Neural cell (in vitro differentiated cells): ENCODE measurements around the gene RERE. TPM values are rescaled to one million over a fixed set of nuclear protein-coding genes. Genes with fewer than 3 reads are reported as not detected.

Experiments used
- H2AFZ ChIP-seq: fragments of 200-600, 300-800 bp; sonication (generic), shearing (Covaris generic); 2 replicates; pipeline ENCODE4 v1.6.0; 2014; ENCODE audit warnings: low read depth, mild to moderate bottlenecking, antibody characterized with exemption, low read length, moderate library complexity
- H3F3A ChIP-seq: fragments of 200-600 bp; shearing (Covaris generic); 2 replicates; pipeline ENCODE4 v1.6.1; 2016; ENCODE audit warnings: mild to moderate bottlenecking, moderate library complexity, mixed read lengths, antibody characterized with exemption, low read length; ENCODE audit not compliant: insufficient read depth, poor library complexity, severe bottlenecking
- H3K27ac ChIP-seq: fragments of 200-600, 300-800 bp; sonication (generic), shearing (Covaris generic); 2 replicates; pipeline ENCODE4 v1.5.1; 2014; ENCODE audit warnings: mild to moderate bottlenecking, low read length, moderate library complexity
- H3K27me3 ChIP-seq: fragments of 300-800, 200-600 bp; sonication (generic), shearing (Covaris generic); 2 replicates; pipeline ENCODE4 v1.6.0; 2014; ENCODE audit warnings: mild to moderate bottlenecking, low read depth, low read length, moderate library complexity; ENCODE audit not compliant: insufficient read depth
- H3K36me3 ChIP-seq: fragments of 300-800, 200-600 bp; sonication (generic), shearing (Covaris generic); 2 replicates; pipeline ENCODE4 v1.5.1; 2014; ENCODE audit warnings: mild to moderate bottlenecking, antibody characterized with exemption, low read length, moderate library complexity; ENCODE audit not compliant: insufficient read depth
- H3K4me2 ChIP-seq: fragments of 300-800, 200-600 bp; sonication (generic), shearing (Covaris generic); 2 replicates; pipeline ENCODE4 v1.6.0; 2014; ENCODE audit warnings: mild to moderate bottlenecking, low read length
- H3K4me3 ChIP-seq: fragments of 300-800, 200-600 bp; sonication (generic), shearing (Covaris generic); 2 replicates; pipeline ENCODE4 v1.5.1; 2014; ENCODE audit warnings: mild to moderate bottlenecking, low read length, moderate library complexity
- H3K79me2 ChIP-seq: fragments of 200-600 bp; shearing (Covaris generic); replicated peaks from 2 replicates; pipeline ENCODE4 v1.6.0; 2014; ENCODE audit warnings: mild to moderate bottlenecking, low read length, moderate library complexity; ENCODE audit not compliant: insufficient read depth
- H3K9ac ChIP-seq: fragments of 300-800, 200-600 bp; sonication (generic), shearing (Covaris generic); 2 replicates; pipeline ENCODE4 v1.6.1; 2016; ENCODE audit warnings: mild to moderate bottlenecking, low read length, mixed read lengths
- H3K9me2 ChIP-seq: fragments of 200-600 bp; shearing (Covaris generic); 2 replicates; pipeline ENCODE4 v1.6.1; 2016; ENCODE audit warnings: mild to moderate bottlenecking, low read length, mixed read lengths; ENCODE audit not compliant: insufficient read depth
- H3K9me3 ChIP-seq: fragments of 200-600, 300-800 bp; sonication (generic), shearing (Covaris generic); 2 replicates; pipeline ENCODE4 v1.6.1; 2016; ENCODE audit warnings: mild to moderate bottlenecking, mixed run types, low read length, moderate library complexity, mixed read lengths
- H4K20me1 ChIP-seq: fragments of 200-600 bp; shearing (Covaris generic); 2 replicates; pipeline ENCODE4 v1.6.1; 2016; ENCODE audit warnings: mild to moderate bottlenecking, mixed run types; ENCODE audit not compliant: insufficient read depth
- CTCF ChIP-seq: fragments of 450-650 bp; IDR thresholded peaks from 2 replicates; pipeline ENCODE4 v1.5.1; 2014; ENCODE audit warnings: antibody characterized with exemption, mild to moderate bottlenecking, moderate library complexity; ENCODE audit not compliant: poor library complexity, severe bottlenecking
- EP300 ChIP-seq: fragments of 450-650 bp; conservative IDR thresholded peaks from 2 replicates; pipeline ENCODE4 v1.6.1; 2014; ENCODE audit warnings: antibody characterized with exemption, mild to moderate bottlenecking, moderate library complexity; ENCODE audit not compliant: poor library complexity, severe bottlenecking
- EZH2 ChIP-seq: fragments of 200-600, 300-800 bp; shearing (Covaris generic), sonication (generic); IDR thresholded peaks from 2 replicates; pipeline ENCODE4 v1.6.1; 2014; ENCODE audit warnings: antibody characterized with exemption, low read length, borderline replicate concordance, mild to moderate bottlenecking; ENCODE audit not compliant: insufficient read depth, poor library complexity, severe bottlenecking
- MXI1 ChIP-seq: fragments of 450-650 bp; conservative IDR thresholded peaks from 2 replicates; pipeline ENCODE4 v1.6.1; 2014; ENCODE audit warnings: antibody characterized with exemption, mild to moderate bottlenecking; ENCODE audit not compliant: poor library complexity, severe bottlenecking
- POLR2AphosphoS5 ChIP-seq: IDR thresholded peaks from 2 replicates; pipeline ENCODE4 v1.6.1; 2012
- RAD21 ChIP-seq: fragments of 450-650 bp; conservative IDR thresholded peaks from 2 replicates; pipeline ENCODE4 v1.6.1; 2014; ENCODE audit warnings: antibody characterized with exemption, mild to moderate bottlenecking, moderate library complexity
- REST ChIP-seq: IDR thresholded peaks from 2 replicates; pipeline ENCODE4 v1.6.1; 2012; ENCODE audit warnings: borderline replicate concordance
- SMC3 ChIP-seq: fragments of 450-650 bp; conservative IDR thresholded peaks from 2 replicates; pipeline ENCODE4 v1.6.1; 2014; ENCODE audit warnings: antibody characterized with exemption, mild to moderate bottlenecking, moderate library complexity; ENCODE audit not compliant: poor library complexity
- TAF1 ChIP-seq: IDR thresholded peaks from 2 replicates; pipeline ENCODE4 v1.6.1; 2012; ENCODE audit warnings: low read depth
- polyA plus RNA-seq: library from polyadenylated mRNA; depleted of rRNA; stranded (reverse); fragments of >200 nt; gene quantifications from 2 replicates; pipeline ENCODE4 v1.2.3, GENCODE V29; 2014

The RERE gene
- polyA plus RNA-seq, 1 donor from 2014 or later, result 21.0 TPM

- H4K20me1 ChIP-seq, result no peaks in the 10 kb centered on the region
- no peak overlapping the region for H2AFZ ChIP-seq
- H3F3A ChIP-seq, result no peaks in the 10 kb centered on the region
- H3K79me2 ChIP-seq, result peaks cover 93% of the 10 kb centered on the region
- TF ChIP-seq EZH2, result no peak
- H3K9me3 ChIP-seq, result no peaks in the 10 kb centered on the region
- H3K4me2 ChIP-seq, result no peak overlapping the region
- no peak overlapping the region for H3K27ac ChIP-seq
- no peak overlapping the region for H3K4me3 ChIP-seq
- H3K36me3 ChIP-seq, result no peaks in the 10 kb centered on the region
- no peaks in the 10 kb centered on the region for H3K9me2 ChIP-seq
- no peak overlapping the region for H3K9ac ChIP-seq
- H3K27me3 ChIP-seq, result no peaks in the 10 kb centered on the region
These were observed 72.1 kb downstream of the RERE start for GRCh38 chr1:8745346-8745745.

GRCh38 chr1:8742022-8742924 is 75.2 kb downstream of the RERE start:
- Histone ChIP-seq H3K4me3 (no peak overlapping the region), H2AFZ (no peak overlapping the region), H3K79me2 (peaks cover 90% of the 10 kb centered on the region), H3K9ac (no peak overlapping the region), H3F3A (no peaks in the 10 kb centered on the region), H3K4me2 (no peak overlapping the region), H3K27me3 (no peaks in the 10 kb centered on the region), H3K9me3 (no peaks in the 10 kb centered on the region), H3K9me2 (no peaks in the 10 kb centered on the region), H3K27ac (no peak overlapping the region), H4K20me1 (no peaks in the 10 kb centered on the region), H3K36me3 (peaks cover 4% of the 10 kb centered on the region)
- TF ChIP-seq MXI1 (no peak), SMC3 (no peak), POLR2AphosphoS5 (no peak), CTCF (no peak), REST (no peak), EP300 (no peak), TAF1 (no peak), RAD21 (no peak)
